GM18511 (cell line): ENCODE results near the gene AGMO.

Experiments used
- ATAC-seq: cut with Tn5 transposase; IDR thresholded peaks from one replicate; pipeline ENCODE4 v1.9.1; 2021; ENCODE audit warnings: mild to moderate bottlenecking, moderate library complexity; ENCODE audit not compliant: unreplicated experiment

The AGMO gene

GRCh38 chr7:15248514-15248913, 313.3 kb downstream of the AGMO start:
- no peak for ATAC-seq

GRCh38 chr7:15245831-15246230, 316.0 kb downstream of the AGMO start:
- ATAC-seq: no peak

- ATAC-seq: no peak
Observed at GRCh38 chr7:15239801-15240200, 322.0 kb downstream of the AGMO start.

- ATAC-seq: no peak
Observed at GRCh38 chr7:15236952-15237351, 324.9 kb downstream of the AGMO start.

- no peak for ATAC-seq
Observed at GRCh38 chr7:15234431-15234830, 327.4 kb downstream of the AGMO start.

GRCh38 chr7:15228831-15229230, 333.0 kb downstream of the AGMO start:
- ATAC-seq: no peak

GRCh38 chr7:15225981-15226380, 335.8 kb downstream of the AGMO start:
- ATAC-seq: no peak

GRCh38 chr7:15219758-15220157, 342.1 kb downstream of the AGMO start:
- ATAC-seq: no peak

GRCh38 chr7:15218261-15218660, 343.6 kb downstream of the AGMO start:
- ATAC-seq: no peak

- ATAC-seq: no peak
Observed at GRCh38 chr7:15215616-15216015, 346.2 kb downstream of the AGMO start.

GRCh38 chr7:15214976-15215375, 346.8 kb downstream of the AGMO start:
- ATAC-seq: no peak

- ATAC-seq: no peak
Observed at GRCh38 chr7:15213093-15213492, 348.7 kb downstream of the AGMO start.

- ATAC-seq: no peak
Observed at GRCh38 chr7:15209429-15209828, 352.4 kb downstream of the AGMO start.

GRCh38 chr7:15204421-15204820, 357.4 kb downstream of the AGMO start:
- no peak for ATAC-seq

GRCh38 chr7:15199482-15199881, 362.3 kb downstream of the AGMO start:
- ATAC-seq: no peak

- no peak for ATAC-seq
Observed at GRCh38 chr7:15197042-15197977, 364.5 kb downstream of the AGMO start.

GRCh38 chr7:15178065-15178464, 383.8 kb downstream of the AGMO start:
- no peak for ATAC-seq

GRCh38 chr7:15176089-15176488, 385.7 kb downstream of the AGMO start:
- no peak for ATAC-seq

- no peak for ATAC-seq
Observed at GRCh38 chr7:15175152-15175551, 386.7 kb downstream of the AGMO start.

- no peak for ATAC-seq
Observed at GRCh38 chr7:15174485-15174884, 387.3 kb downstream of the AGMO start.

- ATAC-seq: no peak
Observed at GRCh38 chr7:15168489-15168888, 393.3 kb downstream of the AGMO start.

GRCh38 chr7:15167912-15168311, 393.9 kb downstream of the AGMO start:
- no peak for ATAC-seq

- no peak for ATAC-seq
Observed at GRCh38 chr7:15166620-15167019, 395.2 kb downstream of the AGMO start.
